ENCODE data around the gene RBP7. TPM values are rescaled to one million over a fixed set of nuclear protein-coding genes. Genes with fewer than 3 reads are reported as not detected.

RBP7 gene
- total RNA-seq, 1 donor from 2014 or later: 267 TPM

DNA sequence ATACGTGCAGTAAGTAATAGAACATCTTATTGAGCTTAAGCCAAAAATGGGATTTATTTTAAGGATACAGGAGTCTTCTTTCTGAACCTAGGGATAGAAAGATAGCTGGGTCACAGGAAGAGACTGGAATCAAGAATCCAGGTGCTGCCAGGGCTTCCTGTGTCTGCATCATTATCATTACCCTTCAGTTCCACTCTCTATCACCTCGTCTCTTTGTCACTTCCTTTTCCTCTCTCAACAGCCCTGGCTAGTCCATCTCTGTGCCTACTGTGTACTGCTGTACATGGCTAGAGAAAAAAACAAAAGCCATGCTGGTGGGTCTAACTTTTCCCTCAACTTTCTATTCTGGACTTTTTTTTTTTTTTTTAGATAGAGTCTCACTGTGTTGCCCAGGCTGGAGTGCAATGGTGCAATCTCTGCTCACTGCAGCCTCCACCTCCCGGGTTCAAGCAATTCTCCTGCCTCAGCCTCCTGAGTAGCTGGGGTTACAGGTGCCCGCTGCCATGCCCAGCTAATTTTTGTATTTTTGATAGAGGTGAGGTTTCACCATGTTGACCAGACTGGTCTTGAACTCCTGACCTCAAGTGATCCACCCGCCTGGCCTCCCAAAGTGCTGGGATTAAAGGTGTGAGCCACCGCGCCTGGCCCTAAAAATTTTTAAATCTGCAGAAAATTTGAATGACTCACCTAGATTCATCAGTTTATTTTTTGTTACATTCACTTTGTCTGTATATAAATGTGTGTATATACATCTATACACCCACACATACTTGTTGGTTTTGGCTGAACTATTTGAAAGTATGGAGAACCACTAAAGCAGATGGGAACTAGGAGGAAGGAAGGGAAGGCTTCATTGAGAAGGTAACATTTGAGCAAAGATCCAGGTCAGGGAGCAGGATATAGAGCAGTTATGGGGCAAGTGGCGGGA lies 67.7 kb downstream of the RBP7 start:
- no peak for DNase-seq (ENCODE audit: low spot score)

DNA sequence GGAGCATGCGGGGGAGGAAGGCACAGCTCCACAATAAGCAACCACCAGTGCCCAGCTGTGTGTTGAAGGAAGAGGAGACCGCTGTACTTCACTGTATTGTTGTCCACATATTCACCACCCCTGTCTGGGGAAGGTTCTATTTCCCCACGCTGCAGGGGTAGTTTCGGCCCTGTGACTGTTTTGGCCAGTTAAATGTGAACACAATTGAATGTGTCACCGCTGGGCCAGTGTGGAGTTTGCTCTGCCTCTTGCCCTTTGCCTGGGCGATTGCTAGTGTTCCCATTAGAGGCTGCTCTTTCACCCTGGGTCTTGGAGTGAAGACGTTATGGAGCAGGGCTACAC lies 68.3 kb downstream of the RBP7 start:
- DNase-seq (ENCODE audit: low spot score): no peak

Small RNAs within 50 kb of the gene (microRNA-seq; reads per million reads assigned to microRNA genes)
- gene MIR5697 (ENCODE audit: borderline number of aligned reads): not detected

Other genes with a start within 250 kb of the RBP7 start
- gene CLSTN1, start 173.3 kb upstream of the RBP7 start, total RNA-seq: 43.6 TPM
- 29.8 TPM for gene CTNNBIP1, start 87.0 kb upstream of the RBP7 start, total RNA-seq
- gene LZIC, start 53.8 kb upstream of the RBP7 start, total RNA-seq: 23.4 TPM
- 11.9 TPM for gene NMNAT1, start 53.8 kb upstream of the RBP7 start, total RNA-seq
- gene UBE4B, start 35.7 kb downstream of the RBP7 start, total RNA-seq: 39.8 TPM
- 59.3 TPM for gene KIF1B, start 213.3 kb downstream of the RBP7 start, total RNA-seq